EH (cell line): ENCODE measurements around the gene CCL5.

Experiments used
- DNase-seq: peaks from one replicate; pipeline ENCODE4 v3.0.0-alpha.2; 2015; ENCODE audit warnings: low read depth

The CCL5 gene

GRCh38 chr17:35867574-35867973 lies 12.6 kb downstream of the CCL5 start:
- DNase-seq: no peak

GRCh38 chr17:35866341-35866950 lies 13.7 kb downstream of the CCL5 start:
- DNase-seq: peak; percentile 60

- DNase-seq: peak; percentile 65
Observed at GRCh38 chr17:35865412-35866340, 14.5 kb downstream of the CCL5 start.

- no peak for DNase-seq
Observed at GRCh38 chr17:35864853-35865252, 15.3 kb downstream of the CCL5 start.

- DNase-seq: no peak
Observed at GRCh38 chr17:35856603-35857002, 23.6 kb downstream of the CCL5 start.

- no peak for DNase-seq
Observed at GRCh38 chr17:35855965-35856364, 24.2 kb downstream of the CCL5 start.

GRCh38 chr17:35849469-35850348 lies 30.5 kb downstream of the CCL5 start:
- peak; percentile 72 for DNase-seq

GRCh38 chr17:35847633-35848373 lies 32.4 kb downstream of the CCL5 start:
- DNase-seq: no peak

GRCh38 chr17:35847006-35847405 lies 33.2 kb downstream of the CCL5 start:
- no peak for DNase-seq

GRCh38 chr17:35846055-35846809 lies 33.9 kb downstream of the CCL5 start:
- peak; percentile 69 for DNase-seq

- DNase-seq: no peak
Observed at GRCh38 chr17:35844547-35844946, 35.6 kb downstream of the CCL5 start.

- DNase-seq: no peak
Observed at GRCh38 chr17:35843698-35844097, 36.5 kb downstream of the CCL5 start.

- no peak for DNase-seq
Observed at GRCh38 chr17:35842239-35842638, 37.9 kb downstream of the CCL5 start.

- peak; percentile 17 for DNase-seq
Observed at GRCh38 chr17:35841505-35841904, 38.7 kb downstream of the CCL5 start.

- no peak for DNase-seq
Observed at GRCh38 chr17:35841101-35841500, 39.1 kb downstream of the CCL5 start.

GRCh38 chr17:35825206-35825605 lies 55.0 kb downstream of the CCL5 start:
- no peak for DNase-seq
